PC-3 (cell line): ENCODE results near the gene NAPG. TPM values are rescaled to one million over a fixed set of nuclear protein-coding genes. Genes with fewer than 3 reads are reported as not detected.
"Not testable (repeated sequence)": the region's sequence is repeated elsewhere in the genome, so short reads cannot be mapped to it uniquely, and the experiment has no call there.

ENCODE experiments used
- ATAC-seq: fragments of 200-7000 bp; cut with Tn5 transposase; 2 replicates; pipeline ENCODE4 v1.9.1; 2020; ENCODE audit warnings: mild to moderate bottlenecking, moderate library complexity
- BruUV-seq: library from RNA; stranded (reverse); fragments of 400-500 nt; replicated peaks from 2 replicates; lab custom pipeline; 2021; lab: Mats Ljungman, UMichigan
- CTCF ChIA-PET: fragments of 300-600 bp; sonication (Branson Sonifier 250); formaldehyde crosslinking; loops from one replicate; lab custom pipeline; 2022; ENCODE audit warnings: antibody characterized with exemption; lab: Charles Lee
- POLR2A ChIA-PET: fragments of 300-600 bp; sonication (Branson Sonifier 250); formaldehyde crosslinking; loops from one replicate; lab custom pipeline; 2022; ENCODE audit warnings: antibody characterized with exemption; ENCODE audit not compliant: unreplicated experiment; lab: Charles Lee
- DNase-seq: peaks from one replicate; pipeline ENCODE4 v3.0.0-alpha.2; 2015
- H2AFZ ChIP-seq: fragments of 300-600 bp; sonication (generic); 2 replicates; pipeline ENCODE4 v1.6.0; 2016; ENCODE audit warnings: antibody characterized with exemption, low read length
- H3F3A ChIP-seq: fragments of 300-600 bp; sonication (generic); one replicate; pipeline ENCODE4 v1.6.0; 2017; ENCODE audit warnings: antibody characterized with exemption, low read length, control low read depth, mild to moderate bottlenecking; ENCODE audit not compliant: unreplicated experiment
- H3K27ac ChIP-seq: fragments of 300-600 bp; sonication (generic); 2 replicates; pipeline ENCODE4 v1.5.1; 2016; ENCODE audit warnings: mild to moderate bottlenecking, low read length
- H3K27me3 ChIP-seq: fragments of 300-600 bp; sonication (generic); 2 replicates; pipeline ENCODE4 v1.6.1; 2016; ENCODE audit warnings: low read length, mixed read lengths
- H3K36me3 ChIP-seq: fragments of 300-600 bp; sonication (generic); 2 replicates; pipeline ENCODE4 v1.6.1; 2016; ENCODE audit warnings: low read depth, mixed run types, low read length, mixed read lengths
- H3K4me1 ChIP-seq: fragments of 300-600 bp; sonication (generic); 2 replicates; pipeline ENCODE4 v1.5.1; 2016; ENCODE audit warnings: low read length; ENCODE audit not compliant: insufficient read depth
- H3K4me2 ChIP-seq: fragments of 300-600 bp; sonication (generic); 2 replicates; pipeline ENCODE4 v1.6.0; 2016; ENCODE audit warnings: low read length
- H3K4me3 ChIP-seq: fragments of 300-600 bp; sonication (generic); 2 replicates; pipeline ENCODE4 v1.5.1; 2016; ENCODE audit warnings: mild to moderate bottlenecking, low read length, mixed read lengths
- H3K79me2 ChIP-seq: fragments of 300-600 bp; sonication (generic); 2 replicates; pipeline ENCODE4 v1.6.1; 2017; ENCODE audit warnings: low read length, mixed read lengths
- H3K9ac ChIP-seq: fragments of 300-600 bp; sonication (generic); 2 replicates; pipeline ENCODE4 v1.6.0; 2016; ENCODE audit warnings: mild to moderate bottlenecking, low read length
- H3K9me2 ChIP-seq: fragments of 300-600 bp; sonication (generic); replicated peaks from 2 replicates; pipeline ENCODE4 v1.6.1; 2016; ENCODE audit warnings: mixed run types, low read length, mixed read lengths
- H3K9me3 ChIP-seq: fragments of 300-600 bp; sonication (generic); 2 replicates; pipeline ENCODE4 v1.6.1; 2016; ENCODE audit warnings: low read length, mixed read lengths
- H4K20me1 ChIP-seq: fragments of 300-600 bp; sonication (generic); 2 replicates; pipeline ENCODE4 v1.6.1; 2016; ENCODE audit warnings: low read length, mixed read lengths
- EZH2 ChIP-seq: fragments of 300-600 bp; sonication (generic); IDR thresholded peaks from one replicate; pipeline ENCODE4 v1.6.1; 2017; ENCODE audit warnings: antibody characterized with exemption, mild to moderate bottlenecking, low read length; ENCODE audit not compliant: unreplicated experiment
- EZH2phosphoT487 ChIP-seq: fragments of 300-600 bp; sonication (generic); IDR thresholded peaks from 2 replicates; pipeline ENCODE4 v1.6.1; 2018; ENCODE audit warnings: mild to moderate bottlenecking, antibody characterized with exemption, low read length, borderline replicate concordance
- intact Hi-C: fragments of 100-400 bp; cut with micrococcal nuclease; formaldehyde crosslinking; loops from 2 replicates; pipeline ENCODE4 v1.9.0; 2023
- total RNA-seq: library from RNA; depleted of rRNA; stranded (reverse); fragments of >200 nt; gene quantifications from 2 replicates; pipeline ENCODE4 v1.2.3, GENCODE V29; 2014
- TF ChIP-seq, protein P1 (sequence below): fragments of 300-600 bp; sonication (generic); conservative IDR thresholded peaks from 2 replicates; pipeline ENCODE4 v1.5.1; 2017; ENCODE audit warnings: antibody characterized with exemption, low read depth, mild to moderate bottlenecking, low read length

Gene NAPG
- total RNA-seq, 1 experiment from 2014 or later: 24.7 TPM

DNA sequence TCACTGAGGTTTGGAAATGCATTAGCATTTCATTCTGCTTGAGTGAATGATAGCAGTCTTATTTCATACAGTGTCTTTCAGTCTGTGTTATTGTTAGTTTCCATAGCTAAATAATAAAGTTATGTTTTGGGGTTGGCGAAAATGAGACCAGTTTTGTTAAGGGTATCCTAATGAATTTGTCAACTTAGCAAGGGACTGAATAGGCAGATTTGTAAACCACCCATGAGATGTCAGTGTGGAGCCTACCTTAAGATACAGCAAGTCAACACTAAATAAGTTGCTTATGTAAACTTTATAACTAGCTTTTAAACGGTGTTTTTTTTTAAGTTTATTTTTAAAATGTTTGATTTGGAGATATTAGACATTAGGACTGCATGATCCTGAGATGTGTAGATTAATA is 11.9 kb downstream of the NAPG start:
- TF ChIP-seq, protein P1, sequence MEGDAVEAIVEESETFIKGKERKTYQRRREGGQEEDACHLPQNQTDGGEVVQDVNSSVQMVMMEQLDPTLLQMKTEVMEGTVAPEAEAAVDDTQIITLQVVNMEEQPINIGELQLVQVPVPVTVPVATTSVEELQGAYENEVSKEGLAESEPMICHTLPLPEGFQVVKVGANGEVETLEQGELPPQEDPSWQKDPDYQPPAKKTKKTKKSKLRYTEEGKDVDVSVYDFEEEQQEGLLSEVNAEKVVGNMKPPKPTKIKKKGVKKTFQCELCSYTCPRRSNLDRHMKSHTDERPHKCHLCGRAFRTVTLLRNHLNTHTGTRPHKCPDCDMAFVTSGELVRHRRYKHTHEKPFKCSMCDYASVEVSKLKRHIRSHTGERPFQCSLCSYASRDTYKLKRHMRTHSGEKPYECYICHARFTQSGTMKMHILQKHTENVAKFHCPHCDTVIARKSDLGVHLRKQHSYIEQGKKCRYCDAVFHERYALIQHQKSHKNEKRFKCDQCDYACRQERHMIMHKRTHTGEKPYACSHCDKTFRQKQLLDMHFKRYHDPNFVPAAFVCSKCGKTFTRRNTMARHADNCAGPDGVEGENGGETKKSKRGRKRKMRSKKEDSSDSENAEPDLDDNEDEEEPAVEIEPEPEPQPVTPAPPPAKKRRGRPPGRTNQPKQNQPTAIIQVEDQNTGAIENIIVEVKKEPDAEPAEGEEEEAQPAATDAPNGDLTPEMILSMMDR: no peak
- no peak for TF ChIP-seq EZH2phosphoT487
- no peak for TF ChIP-seq EZH2
- H3K4me1 ChIP-seq: peaks cover 10% of the 10 kb centered on the region
- no peak for ATAC-seq
- no peak overlapping the region for H3K4me2 ChIP-seq
- no peak overlapping the region for H3K9ac ChIP-seq
- H2AFZ ChIP-seq: no peak overlapping the region
- no peaks in the 10 kb centered on the region for H4K20me1 ChIP-seq
- peaks cover 20% of the 10 kb centered on the region for H3K36me3 ChIP-seq
- BruUV-seq: no TSS peak
- no peaks in the 10 kb centered on the region for H3K9me2 ChIP-seq
- no peak overlapping the region for H3K4me3 ChIP-seq
- intact Hi-C loops: no loop called here
- DNase-seq: no peak
- POLR2A ChIA-PET: no interaction called here
- no peaks in the 10 kb centered on the region for H3F3A ChIP-seq
- H3K27ac ChIP-seq: no peak overlapping the region
- H3K9me3 ChIP-seq: no peaks in the 10 kb centered on the region
- CTCF ChIA-PET: interaction anchor here (0.6 kb wide), 1 partner anchor 23 kb away, joined by 3 read pairs; no protein-coding TSS in a partner anchor
- H3K27me3 ChIP-seq: no peaks in the 10 kb centered on the region
- peaks cover 11% of the 10 kb centered on the region; the same call in 1 of the 2 replicates for H3K79me2 ChIP-seq

DNA sequence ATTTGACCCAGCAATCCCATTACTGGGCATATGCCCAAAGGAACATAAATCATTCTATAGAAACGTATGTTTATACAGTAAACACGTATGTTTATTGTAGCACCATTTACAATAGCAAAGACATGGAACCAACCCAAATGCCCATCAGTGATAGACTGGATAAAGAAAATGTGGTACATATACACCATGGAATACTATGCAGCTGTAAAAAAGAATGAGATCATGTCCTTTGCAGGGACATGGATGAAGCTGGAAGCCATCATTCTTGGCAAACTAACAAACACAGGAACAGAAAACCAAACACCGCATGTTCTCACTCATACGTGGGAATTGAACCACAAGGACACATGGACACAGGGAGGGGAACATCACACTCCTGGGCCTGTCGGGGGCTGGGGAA is 13.3 kb downstream of the NAPG start:
- CTCF ChIA-PET, POLR2A ChIA-PET: not testable (repeated sequence)
- H3K36me3 ChIP-seq: peaks cover 23% of the 10 kb centered on the region

DNA sequence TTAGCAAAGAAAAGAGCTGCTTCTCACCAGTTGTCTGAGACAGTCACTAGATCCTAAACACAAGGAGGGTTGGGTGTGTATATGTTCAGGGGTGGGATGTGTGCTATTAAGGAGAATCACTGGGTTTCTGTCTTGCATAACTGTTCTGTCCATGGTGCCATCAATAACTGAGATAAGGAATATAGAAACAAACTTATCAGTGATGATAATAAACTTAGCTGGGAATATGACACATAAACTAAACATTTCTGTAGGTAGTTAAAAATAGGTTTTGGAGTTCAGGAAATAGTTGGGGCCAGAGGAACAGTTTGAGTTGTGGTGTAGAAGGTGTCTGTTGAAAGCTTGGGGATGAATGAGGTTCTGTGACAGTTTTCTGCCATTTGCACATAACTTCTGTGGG is 17.4 kb downstream of the NAPG start:
- no peak overlapping the region for H3K27ac ChIP-seq
- ATAC-seq (no peak), DNase-seq (no peak)
- no peaks in the 10 kb centered on the region for H3K9me3 ChIP-seq
- POLR2A ChIA-PET: no interaction called here
- H3K4me1 ChIP-seq: no peaks in the 10 kb centered on the region
- H3K27me3 ChIP-seq: no peaks in the 10 kb centered on the region
- H3F3A ChIP-seq: no peaks in the 10 kb centered on the region
- no TSS peak for BruUV-seq
- H3K36me3 ChIP-seq: peaks cover 39% of the 10 kb centered on the region
- no peaks in the 10 kb centered on the region for H3K79me2 ChIP-seq
- H3K4me3 ChIP-seq: no peak overlapping the region
- H3K9ac ChIP-seq: no peak overlapping the region
- no peak overlapping the region for H3K4me2 ChIP-seq
- TF ChIP-seq EZH2 (no peak), EZH2phosphoT487 (no peak)
- TF ChIP-seq, protein P1: no peak
- CTCF ChIA-PET: no interaction called here
- H4K20me1 ChIP-seq: no peaks in the 10 kb centered on the region
- intact Hi-C loops: no loop called here
- no peaks in the 10 kb centered on the region for H3K9me2 ChIP-seq
- no peak overlapping the region for H2AFZ ChIP-seq

More for the DNA sequence above, 13.3 kb downstream of the NAPG start:
- H3K79me2 ChIP-seq, H3K9me3 ChIP-seq, ATAC-seq, H3K27me3 ChIP-seq, H2AFZ ChIP-seq, DNase-seq, BruUV-seq, H3F3A ChIP-seq, H3K9ac ChIP-seq, H4K20me1 ChIP-seq, H3K4me3 ChIP-seq, H3K27ac ChIP-seq, H3K9me2 ChIP-seq, intact Hi-C loops, H3K4me2 ChIP-seq: not testable (repeated sequence)
- peaks cover 10% of the 10 kb centered on the region for H3K4me1 ChIP-seq
